ENCODE results near the gene WDCP.
A peak's percentile ranks its signal among the peaks of the same experiment; 100 is the strongest.
"Not testable (repeated sequence)": the region's sequence is repeated elsewhere in the genome, so short reads cannot be mapped to it uniquely, and the experiment has no call there.

WDCP gene

GRCh38 chr2:24058564-24059271 is 11.5 kb upstream of the WDCP start:
- no peak for DNase-seq

- no peak for DNase-seq
These were observed 8.6 kb upstream of the WDCP start for GRCh38 chr2:24055750-24056149.

GRCh38 chr2:24054366-24055010 is 7.3 kb upstream of the WDCP start:
- DNase-seq, result no peak

- no peak for DNase-seq
These were observed 5.8 kb upstream of the WDCP start for GRCh38 chr2:24052951-24053350.

- no peak for DNase-seq
These were observed 4.6 kb upstream of the WDCP start for GRCh38 chr2:24051833-24052232.

- DNase-seq, result peak; percentile 40
These were observed 3.1 kb upstream of the WDCP start for GRCh38 chr2:24050041-24050979.

- DNase-seq, result peak; percentile 63
These were observed 2.4 kb upstream of the WDCP start, which contains the start of gene FKBP1B for GRCh38 chr2:24049485-24050021. TSS of gene FKBP1B (plus strand) at chr2:24049741. CDS start at chr2:24049850, 109 bp downstream.

- no peak for DNase-seq
These were observed 1.7 kb upstream of the WDCP start for GRCh38 chr2:24048769-24049484.

GRCh38 chr2:24047703-24048033 is 477 bp upstream of the WDCP start:
- DNase-seq, result no peak

- no peak for DNase-seq
These were observed 627 bp downstream of the WDCP start for GRCh38 chr2:24046599-24046929.

GRCh38 chr2:24045511-24046508 is 1.4 kb downstream of the WDCP start:
- DNase-seq, result no peak

GRCh38 chr2:24043133-24043532 is 4.1 kb downstream of the WDCP start:
- not testable (repeated sequence) for DNase-seq

- DNase-seq, result no peak
These were observed 6.7 kb downstream of the WDCP start for GRCh38 chr2:24040511-24040910.

GRCh38 chr2:24038786-24039499 is 8.2 kb downstream of the WDCP start:
- DNase-seq, result no peak

GRCh38 chr2:24026233-24026632 is 21.0 kb downstream of the WDCP start:
- no peak for DNase-seq

- DNase-seq, result no peak
These were observed 22.1 kb downstream of the WDCP start for GRCh38 chr2:24024996-24025663.

GRCh38 chr2:24024018-24024417 is 23.2 kb downstream of the WDCP start:
- no peak for DNase-seq

GRCh38 chr2:24022975-24023575 is 24.1 kb downstream of the WDCP start:
- no peak for DNase-seq

GRCh38 chr2:24022324-24022974 is 24.7 kb downstream of the WDCP start:
- no peak for DNase-seq

Measured in femur (tissue), 1 donor.